ENCODE data around the gene ANKRD23.

- no peak for TF ChIP-seq REST (IDR thresholded peaks at IDR 0.05; ENCODE audit: insufficient read depth in 1 of 2, low read depth in 2 of 2, low read length in 2 of 2)
- TF ChIP-seq POLR2AphosphoS5 (IDR thresholded peaks at IDR 0.05; ENCODE audit: low read depth, low read length), result no peak
Observed at GRCh38 chr2:96835830-96836229, 8.0 kb downstream of the ANKRD23 start.

Measured in PFSK-1 (cell line).